Nephron (organoid): ENCODE results near the gene PDE3A.

Source experiments
- H3K27ac Mint-ChIP-seq, 3 experiments: 2 replicates each; pipeline ENCODE4 v1.8.0; 2020; ENCODE audit warnings: mixed read lengths in 3 of 3, mild to moderate bottlenecking in 2 of 3, moderate library complexity in 1 of 3
- H3K27me3 Mint-ChIP-seq: 2 replicates; pipeline ENCODE4 v1.8.0; 2021; ENCODE audit warnings: low read depth, mild to moderate bottlenecking, moderate library complexity, mixed read lengths
- H3K36me3 Mint-ChIP-seq: 2 replicates; pipeline ENCODE4 v1.8.0; 2020; ENCODE audit warnings: low read depth, mixed read lengths
- H3K4me1 Mint-ChIP-seq: 2 replicates; pipeline ENCODE4 v1.8.0; 2020; ENCODE audit warnings: mixed read lengths
- H3K4me3 Mint-ChIP-seq, 3 experiments: 2 replicates each; pipeline ENCODE4 v1.8.0; 2020; ENCODE audit warnings: mild to moderate bottlenecking in 3 of 3, mixed read lengths in 3 of 3, moderate library complexity in 2 of 3
- H3K9me3 Mint-ChIP-seq: 2 replicates; pipeline ENCODE4 v1.8.0; 2020; ENCODE audit warnings: mixed read lengths
- TF ChIP-seq, protein P1 (sequence below), 3 experiments: fragments of 200-600 bp; sonication (generic); IDR thresholded peaks; one replicate each; pipeline ENCODE4 v1.5.0; 2021; ENCODE audit warnings: antibody characterized with exemption in 3 of 3; ENCODE audit not compliant: unreplicated experiment in 3 of 3

The PDE3A gene

DNA sequence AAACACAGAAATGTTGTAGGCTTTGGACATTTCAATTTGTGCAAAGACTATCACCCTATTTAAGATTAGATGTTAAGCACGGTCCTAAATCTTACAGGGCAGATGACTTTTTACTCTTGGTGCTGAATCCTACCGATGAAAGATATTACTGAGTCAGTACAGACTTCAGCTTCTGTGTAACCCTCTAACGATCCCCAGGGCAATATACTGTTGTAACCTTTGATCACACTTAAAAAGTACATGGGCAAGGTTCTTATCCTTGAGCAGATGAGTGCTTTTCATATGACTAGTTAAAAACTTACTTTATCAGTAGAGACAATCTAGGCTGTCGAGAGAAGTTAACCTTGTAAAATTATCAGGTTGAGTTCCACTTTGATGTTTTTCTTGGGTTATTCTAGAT, 22.5 kb downstream of the PDE3A start:
- Mint-ChIP-seq H3K27ac (no peak overlapping the region), H3K36me3 (peaks cover 13% of the 10 kb centered on the region), H3K9me3 (peaks cover 12% of the 10 kb centered on the region), H3K4me3 (no peak overlapping the region), H3K27me3 (no peaks in the 10 kb centered on the region), H3K4me1 (no peaks in the 10 kb centered on the region)
- TF ChIP-seq, protein P1, sequence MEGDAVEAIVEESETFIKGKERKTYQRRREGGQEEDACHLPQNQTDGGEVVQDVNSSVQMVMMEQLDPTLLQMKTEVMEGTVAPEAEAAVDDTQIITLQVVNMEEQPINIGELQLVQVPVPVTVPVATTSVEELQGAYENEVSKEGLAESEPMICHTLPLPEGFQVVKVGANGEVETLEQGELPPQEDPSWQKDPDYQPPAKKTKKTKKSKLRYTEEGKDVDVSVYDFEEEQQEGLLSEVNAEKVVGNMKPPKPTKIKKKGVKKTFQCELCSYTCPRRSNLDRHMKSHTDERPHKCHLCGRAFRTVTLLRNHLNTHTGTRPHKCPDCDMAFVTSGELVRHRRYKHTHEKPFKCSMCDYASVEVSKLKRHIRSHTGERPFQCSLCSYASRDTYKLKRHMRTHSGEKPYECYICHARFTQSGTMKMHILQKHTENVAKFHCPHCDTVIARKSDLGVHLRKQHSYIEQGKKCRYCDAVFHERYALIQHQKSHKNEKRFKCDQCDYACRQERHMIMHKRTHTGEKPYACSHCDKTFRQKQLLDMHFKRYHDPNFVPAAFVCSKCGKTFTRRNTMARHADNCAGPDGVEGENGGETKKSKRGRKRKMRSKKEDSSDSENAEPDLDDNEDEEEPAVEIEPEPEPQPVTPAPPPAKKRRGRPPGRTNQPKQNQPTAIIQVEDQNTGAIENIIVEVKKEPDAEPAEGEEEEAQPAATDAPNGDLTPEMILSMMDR (IDR thresholded peaks at IDR 0.05; ENCODE audit: unreplicated experiment in 3 of 3) = no peak

DNA sequence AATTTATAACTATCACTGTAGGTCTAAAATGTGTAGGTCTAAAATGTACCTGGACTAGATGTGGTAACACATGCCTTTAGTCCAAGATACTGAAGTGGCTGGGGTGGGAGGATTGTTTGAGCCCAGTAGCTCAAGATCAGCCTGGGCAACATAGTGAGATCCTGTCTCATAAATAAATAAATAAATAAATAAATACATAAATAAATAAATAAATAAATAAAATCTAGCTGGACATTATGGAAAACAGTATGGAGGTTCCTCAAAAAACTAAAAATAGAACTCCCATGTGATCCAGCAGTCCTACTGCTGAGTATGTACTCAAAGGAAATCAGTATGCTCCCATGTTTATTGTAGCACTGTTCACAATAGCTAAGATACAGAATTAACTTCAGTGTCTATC, 24.0 kb downstream of the PDE3A start:
- peaks cover under 1% of the 10 kb centered on the region for H3K9me3 Mint-ChIP-seq
- no peaks in the 10 kb centered on the region for H3K27me3 Mint-ChIP-seq
- H3K4me1 Mint-ChIP-seq = no peaks in the 10 kb centered on the region
- peaks cover 1% of the 10 kb centered on the region for H3K36me3 Mint-ChIP-seq
- TF ChIP-seq, protein P1 (IDR thresholded peaks at IDR 0.05; ENCODE audit: unreplicated experiment in 3 of 3) = no peak
- no peak overlapping the region for H3K27ac Mint-ChIP-seq
- H3K4me3 Mint-ChIP-seq = no peak overlapping the region

DNA sequence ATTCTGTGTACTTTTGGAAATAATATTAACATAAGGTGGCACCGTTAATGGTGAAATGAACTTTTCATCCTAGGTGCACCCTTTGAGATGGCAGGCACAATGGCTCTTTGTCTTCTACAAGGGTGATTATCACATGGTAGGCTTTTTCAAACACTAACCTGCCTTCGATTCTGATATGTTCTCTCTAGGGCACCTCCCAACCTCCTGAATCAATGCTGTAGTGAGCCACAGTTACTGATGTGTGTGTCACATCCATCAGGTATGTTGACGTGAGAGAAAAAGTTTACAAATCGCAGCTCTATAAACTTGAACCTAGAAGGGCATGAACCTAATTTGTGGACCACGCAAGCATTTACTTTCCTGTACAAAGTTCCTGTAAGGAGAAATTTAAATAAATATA, 25.4 kb downstream of the PDE3A start:
- H3K27me3 Mint-ChIP-seq = no peaks in the 10 kb centered on the region
- H3K27ac Mint-ChIP-seq = no peak overlapping the region
- no peaks in the 10 kb centered on the region for H3K4me1 Mint-ChIP-seq
- no peaks in the 10 kb centered on the region for H3K9me3 Mint-ChIP-seq
- TF ChIP-seq, protein P1 (IDR thresholded peaks at IDR 0.05; ENCODE audit: unreplicated experiment in 3 of 3) = no peak
- H3K36me3 Mint-ChIP-seq = no peaks in the 10 kb centered on the region
- H3K4me3 Mint-ChIP-seq = no peak overlapping the region

DNA sequence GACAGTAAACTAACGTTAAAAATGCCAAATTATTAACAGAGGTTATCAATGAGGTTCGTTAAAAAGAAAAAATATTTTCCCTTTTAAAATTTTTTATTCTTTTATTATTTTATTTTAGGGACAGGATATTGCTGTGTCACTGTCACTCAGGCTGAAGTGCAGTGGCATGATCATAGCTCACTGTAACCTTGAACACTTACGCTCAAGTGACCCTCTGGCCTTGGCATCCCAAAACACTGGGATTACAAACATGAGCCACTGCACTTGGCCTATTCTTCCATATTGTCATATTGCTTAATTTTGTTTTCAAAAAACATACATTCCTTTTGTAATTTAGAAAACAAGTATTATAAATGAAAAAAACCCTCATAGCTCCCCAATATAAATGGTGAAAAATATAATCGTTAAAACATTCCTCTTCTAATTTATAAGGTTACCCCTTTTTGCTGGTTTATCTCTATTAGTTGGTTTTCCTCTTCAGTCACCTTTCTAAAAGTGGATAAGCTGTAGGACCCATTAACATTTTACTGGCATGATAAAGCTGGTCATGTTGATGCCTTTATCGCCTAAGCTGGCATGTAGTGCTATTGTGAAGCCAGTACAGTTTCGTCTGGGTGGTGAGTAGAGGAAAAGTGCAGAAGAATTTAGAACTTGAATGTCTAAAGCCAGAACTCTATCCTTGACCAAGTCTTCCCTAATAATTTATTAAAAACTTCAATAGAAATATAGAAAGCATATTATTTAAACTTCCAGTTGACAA, 27.6 kb downstream of the PDE3A start:
- H3K27ac Mint-ChIP-seq = no peak overlapping the region
- no peak overlapping the region for H3K4me3 Mint-ChIP-seq
- H3K4me1 Mint-ChIP-seq = no peaks in the 10 kb centered on the region
- no peaks in the 10 kb centered on the region for H3K9me3 Mint-ChIP-seq
- peaks cover 4% of the 10 kb centered on the region for H3K36me3 Mint-ChIP-seq
- TF ChIP-seq, protein P1 (IDR thresholded peaks at IDR 0.05; ENCODE audit: unreplicated experiment in 3 of 3) = no peak
- H3K27me3 Mint-ChIP-seq = no peaks in the 10 kb centered on the region

DNA sequence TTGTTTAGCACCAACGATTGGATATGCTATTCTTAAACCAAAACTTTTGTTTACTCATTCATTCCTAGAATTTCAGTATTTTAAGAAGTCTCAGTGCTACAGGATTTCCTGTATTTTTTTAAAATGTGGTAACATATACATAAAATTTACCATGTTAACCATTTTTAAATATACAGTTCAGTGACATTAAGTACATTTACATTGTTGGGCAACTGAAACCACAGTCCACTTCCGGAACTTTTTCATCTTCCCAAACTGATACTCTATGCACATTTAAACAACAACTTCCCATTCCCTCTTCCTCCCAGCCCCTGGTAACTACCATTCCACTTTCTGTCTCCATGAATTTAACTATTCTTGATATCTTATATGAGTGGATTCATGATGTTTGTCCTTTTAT, 30.3 kb downstream of the PDE3A start:
- Mint-ChIP-seq H3K4me3 (no peak overlapping the region), H3K27ac (no peak overlapping the region), H3K36me3 (peaks cover 4% of the 10 kb centered on the region), H3K9me3 (no peaks in the 10 kb centered on the region), H3K27me3 (no peaks in the 10 kb centered on the region), H3K4me1 (no peaks in the 10 kb centered on the region)
- TF ChIP-seq, protein P1 (IDR thresholded peaks at IDR 0.05; ENCODE audit: unreplicated experiment in 3 of 3) = no peak

DNA sequence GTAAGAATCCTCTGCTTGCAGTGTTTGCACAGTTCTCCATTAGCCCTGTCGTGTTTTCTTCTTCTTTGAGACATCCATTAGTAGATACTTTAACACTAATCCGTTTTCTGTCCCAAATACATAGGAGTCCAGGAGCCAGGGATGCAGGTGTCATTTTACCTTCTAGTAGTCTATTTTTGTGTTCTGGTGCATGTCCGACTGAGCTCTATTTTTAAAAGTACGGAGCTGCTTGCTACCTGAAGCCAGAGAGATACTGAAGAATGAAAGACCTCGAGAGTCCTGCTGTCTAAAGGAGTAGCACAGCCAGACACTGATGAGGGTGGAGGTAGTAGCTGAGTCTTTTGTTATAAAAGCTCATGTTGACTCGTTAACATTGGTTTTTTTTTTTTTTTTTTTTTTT, 31.7 kb downstream of the PDE3A start:
- TF ChIP-seq, protein P1 (IDR thresholded peaks at IDR 0.05; ENCODE audit: unreplicated experiment in 3 of 3) = no peak
- no peak overlapping the region for H3K27ac Mint-ChIP-seq
- H3K4me1 Mint-ChIP-seq = no peaks in the 10 kb centered on the region
- H3K9me3 Mint-ChIP-seq = no peaks in the 10 kb centered on the region
- H3K4me3 Mint-ChIP-seq = no peak overlapping the region
- H3K36me3 Mint-ChIP-seq = peaks cover 4% of the 10 kb centered on the region
- H3K27me3 Mint-ChIP-seq = no peaks in the 10 kb centered on the region
